GM04504 (cell line): Measurements from ENCODE around the gene HRG.
"Not testable (repeated sequence)": the region's sequence is repeated elsewhere in the genome, so short reads cannot be mapped to it uniquely, and the experiment has no call there.

Experiments
- DNase-seq: peaks from one replicate; pipeline ENCODE4 v3.0.0-alpha.2; 2012; ENCODE audit warnings: low read depth

HRG gene

GRCh38 chr3:186665625-186666188 lies at the start of gene HRG:
Gene HRG, plus strand, starts transcription at chr3:186666014. Its CDS starts 18 bp downstream, at chr3:186666032.
- no peak for DNase-seq

- DNase-seq: no peak
Observed at GRCh38 chr3:186616299-186616617, 49.6 kb upstream of the HRG start.

DNA sequence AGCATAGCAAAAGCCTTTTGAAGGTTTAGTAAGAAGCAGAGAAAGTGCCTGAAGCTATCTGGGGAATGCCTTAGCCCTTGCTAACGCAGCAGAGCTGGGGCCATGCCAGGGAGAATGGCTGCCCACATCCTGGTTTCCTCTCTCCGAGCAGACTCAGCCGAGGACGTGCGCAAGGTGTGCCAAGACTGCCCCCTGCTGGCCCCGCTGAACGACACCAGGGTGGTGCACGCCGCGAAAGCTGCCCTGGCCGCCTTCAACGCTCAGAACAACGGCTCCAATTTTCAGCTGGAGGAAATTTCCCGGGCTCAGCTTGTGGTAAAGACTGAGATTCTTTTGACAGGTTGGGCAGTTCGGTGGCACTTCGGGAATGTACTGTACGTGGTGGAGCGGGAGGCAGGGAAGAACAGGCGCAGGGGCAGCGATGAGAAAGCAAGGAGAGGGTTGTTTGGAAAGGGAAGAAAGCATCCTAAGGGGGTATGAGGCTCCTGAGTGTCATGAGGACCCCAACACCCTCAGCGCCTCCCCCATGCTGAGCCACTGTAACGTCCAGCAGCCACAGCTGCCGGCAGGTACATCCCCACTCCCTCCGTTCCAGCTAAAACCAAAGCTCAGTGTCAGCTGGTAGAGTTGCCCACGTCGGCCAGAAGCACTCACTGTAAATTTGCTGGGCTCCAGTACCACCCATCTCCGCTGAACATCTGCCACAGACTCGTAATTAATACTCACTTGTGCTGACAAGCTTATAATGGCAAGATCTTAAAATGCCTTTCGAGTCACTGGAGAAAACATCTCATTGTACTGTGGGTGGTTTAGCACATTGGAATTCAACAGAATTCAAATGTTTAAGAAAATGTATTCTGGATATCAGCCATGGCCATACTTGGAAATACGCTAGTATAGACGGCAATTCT lies 48.5 kb upstream of the HRG start:
- DNase-seq: peak; percentile 96

DNA sequence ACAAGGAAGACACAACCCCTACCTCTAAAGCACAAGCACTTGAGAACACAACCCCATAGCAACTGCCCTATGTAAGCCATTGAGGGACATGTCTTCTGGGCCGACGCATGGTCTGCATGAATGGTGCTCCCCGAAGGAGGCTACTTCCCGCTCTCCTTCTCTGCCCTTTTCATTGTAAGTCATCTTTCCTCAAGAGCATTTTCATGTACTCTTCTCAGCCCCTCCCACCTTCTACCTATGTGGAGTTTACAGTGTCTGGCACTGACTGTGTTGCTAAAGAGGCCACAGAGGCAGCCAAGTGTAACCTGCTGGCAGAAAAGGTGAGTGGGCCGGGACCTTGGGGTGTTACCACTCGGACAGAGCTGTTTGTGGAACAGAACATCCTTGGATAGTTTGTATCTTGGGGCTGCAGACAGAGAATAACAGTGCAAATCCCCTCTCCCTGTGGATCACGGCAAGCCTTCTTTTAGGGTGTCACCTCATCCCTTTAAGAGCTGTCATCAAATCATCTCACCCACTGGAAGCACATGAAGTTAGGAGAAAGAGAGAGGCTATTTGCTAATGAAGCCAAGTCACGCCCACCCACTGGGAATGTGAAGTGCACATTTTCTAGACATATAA lies 47.4 kb upstream of the HRG start:
- DNase-seq: no peak

- DNase-seq: no peak
Observed at GRCh38 chr3:186619787-186620212, 46.0 kb upstream of the HRG start.

DNA sequence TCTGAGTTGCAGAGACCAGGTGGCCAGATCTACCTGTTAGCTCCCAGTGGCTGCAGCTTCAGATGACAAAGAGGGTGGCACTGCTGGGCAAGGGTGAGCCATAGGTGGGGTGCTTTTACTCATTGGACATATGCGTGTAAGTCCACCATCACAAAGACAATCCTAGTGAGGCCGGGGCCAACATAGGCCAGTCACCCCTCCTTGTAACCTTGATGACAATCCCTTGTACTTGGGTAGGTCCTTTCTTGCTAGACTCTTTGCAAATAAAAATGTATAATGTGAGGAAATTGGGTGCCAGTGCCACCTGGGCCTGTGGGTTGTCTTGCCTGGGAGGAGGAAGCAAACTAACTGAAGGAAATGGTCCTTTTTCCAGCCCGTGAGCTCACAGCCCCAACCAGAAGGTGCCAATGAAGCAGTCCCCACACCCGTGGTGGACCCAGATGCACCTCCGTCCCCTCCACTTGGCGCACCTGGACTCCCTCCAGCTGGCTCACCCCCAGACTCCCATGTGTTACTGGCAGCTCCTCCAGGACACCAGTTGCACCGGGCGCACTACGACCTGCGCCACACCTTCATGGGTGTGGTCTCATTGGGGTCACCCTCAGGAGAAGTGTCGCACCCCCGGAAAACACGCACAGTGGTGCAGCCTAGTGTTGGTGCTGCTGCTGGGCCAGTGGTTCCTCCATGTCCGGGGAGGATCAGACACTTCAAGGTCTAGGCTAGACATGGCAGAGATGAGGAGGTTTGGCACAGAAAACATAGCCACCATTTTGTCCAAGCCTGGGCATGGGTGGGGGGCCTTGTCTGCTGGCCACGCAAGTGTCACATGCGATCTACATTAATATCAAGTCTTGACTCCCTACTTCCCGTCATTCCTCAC lies 45.4 kb upstream of the HRG start:
- DNase-seq: no peak

DNA sequence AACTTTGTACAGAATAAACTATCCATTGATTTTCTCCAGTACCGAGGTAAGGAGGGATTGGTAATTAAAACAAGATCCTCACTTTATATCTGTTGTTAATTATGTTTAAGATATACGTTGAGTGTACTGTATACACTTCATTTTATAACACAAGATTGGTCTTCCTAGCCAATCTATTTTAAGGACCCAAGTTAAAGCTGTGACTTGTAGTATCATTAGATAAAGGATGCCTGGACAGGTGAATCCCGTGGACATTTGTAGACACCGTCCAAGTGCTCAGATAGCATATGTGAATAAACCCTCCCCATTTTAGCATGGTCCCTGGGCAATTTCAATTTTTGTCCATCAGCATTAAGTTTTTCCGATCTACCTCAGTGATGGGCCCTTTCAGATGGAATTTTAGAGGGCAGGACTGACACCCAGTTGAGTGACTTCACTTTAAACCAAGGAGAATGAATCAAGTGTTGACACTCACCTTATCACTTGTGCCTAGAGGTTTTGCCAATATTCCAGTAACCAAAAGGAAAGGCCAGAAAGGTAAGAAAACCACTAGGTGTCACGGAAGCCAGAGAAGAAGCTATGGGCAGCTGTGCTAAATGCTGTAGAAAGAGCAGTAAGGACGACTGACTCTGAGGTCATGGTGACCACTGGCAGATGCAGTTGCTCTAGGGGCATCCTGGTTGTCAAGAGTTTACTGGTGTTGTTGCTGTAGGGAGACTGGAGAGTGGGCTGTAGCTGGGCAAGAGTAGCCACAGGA lies 43.7 kb upstream of the HRG start:
- DNase-seq: no peak

- no peak for DNase-seq
Observed at GRCh38 chr3:186622651-186623310, 43.0 kb upstream of the HRG start.

DNA sequence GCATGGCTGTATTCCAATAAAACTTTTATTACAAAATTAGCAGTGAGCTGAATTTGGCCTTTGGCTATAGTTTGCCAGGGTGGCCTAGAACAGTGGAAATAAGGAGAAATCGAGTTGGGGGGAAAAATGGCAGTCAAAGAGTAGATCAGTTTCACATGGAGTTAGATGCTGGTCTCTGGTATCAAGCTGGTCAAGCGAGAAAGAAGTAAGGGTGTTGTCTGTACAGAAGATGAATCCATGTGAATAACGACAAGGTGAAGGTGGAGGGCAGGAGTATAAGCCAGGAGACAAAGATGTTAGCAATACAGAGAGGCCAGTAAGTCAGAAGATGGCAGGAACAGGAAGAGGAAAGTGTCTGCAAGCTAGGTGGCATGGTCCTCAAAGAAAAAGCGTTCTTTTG lies 41.2 kb upstream of the HRG start:
- DNase-seq: no peak

DNA sequence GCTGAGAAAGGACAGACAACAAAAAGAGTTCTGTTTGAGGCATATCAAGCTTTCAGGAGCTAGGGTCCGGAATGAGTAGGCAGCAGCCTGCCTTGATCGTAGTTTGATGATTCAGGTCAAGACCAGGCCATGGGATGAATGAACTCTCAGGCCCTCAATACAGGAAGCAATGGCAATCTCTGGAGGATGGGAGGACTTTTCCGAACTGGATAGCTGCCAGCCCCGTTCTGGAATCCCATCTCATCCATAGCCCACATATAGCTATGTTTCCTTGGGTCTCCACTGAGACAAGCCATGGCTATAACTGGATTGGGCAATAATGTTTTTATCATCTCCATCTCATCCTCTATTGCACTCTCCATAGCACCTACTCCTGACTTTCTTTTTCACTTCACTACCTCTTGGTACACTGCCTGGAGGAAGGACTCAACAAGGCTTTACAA lies 40.2 kb upstream of the HRG start:
- DNase-seq: no peak

DNA sequence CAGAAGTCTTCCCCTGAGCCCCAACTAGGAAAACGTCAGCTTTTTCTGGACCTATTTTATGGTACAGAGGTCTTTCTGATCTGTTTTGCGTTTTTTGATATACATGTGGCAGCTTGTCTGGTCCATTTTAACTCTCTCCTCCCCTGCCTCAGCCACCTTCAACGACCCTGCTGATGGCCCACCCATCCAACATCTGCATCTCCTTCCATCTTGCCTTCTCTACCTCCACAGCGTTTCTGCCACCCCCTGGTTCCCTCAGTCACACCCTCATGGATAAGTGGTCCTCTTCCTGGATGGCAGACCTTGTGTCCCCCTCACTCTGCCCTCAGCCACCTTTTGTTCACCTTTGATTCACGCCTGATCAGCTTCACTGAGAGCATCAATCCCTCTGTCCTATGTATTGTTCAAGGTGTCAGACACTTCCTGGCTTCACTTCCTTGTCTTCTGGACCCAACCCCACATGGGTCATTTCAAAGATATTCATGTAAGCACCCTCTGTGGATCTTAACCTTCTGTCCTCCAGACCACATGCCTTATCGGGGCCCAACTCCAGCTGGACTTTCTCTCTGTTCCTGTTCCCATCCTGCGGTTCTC lies 39.5 kb upstream of the HRG start:
- DNase-seq: no peak

DNA sequence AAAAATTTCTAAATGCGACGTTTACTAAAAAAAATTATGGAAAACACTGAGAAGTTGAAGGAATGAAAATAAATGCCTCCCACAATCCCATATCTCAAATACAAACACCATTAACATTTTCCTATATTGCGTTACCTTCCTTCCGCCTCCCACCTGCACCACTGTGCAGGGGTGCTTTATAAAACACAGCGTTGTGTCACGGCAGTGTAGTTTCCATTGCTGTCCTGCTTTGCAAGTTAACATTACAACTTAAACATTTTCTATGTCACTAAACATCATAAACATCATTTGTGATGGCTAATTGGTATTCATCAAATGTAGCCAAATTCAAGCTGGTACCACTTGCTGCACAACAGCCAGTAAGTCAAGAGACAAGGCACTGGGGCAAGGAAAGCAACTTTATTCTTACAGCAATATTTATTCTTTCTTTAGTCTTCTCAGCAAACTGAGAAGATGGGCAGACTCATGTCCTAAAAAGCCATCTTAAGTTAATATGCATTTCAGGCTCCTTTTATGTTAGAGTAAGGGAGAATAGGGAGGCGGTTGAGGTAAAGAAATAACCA lies 37.9 kb upstream of the HRG start:
- DNase-seq: no peak

DNA sequence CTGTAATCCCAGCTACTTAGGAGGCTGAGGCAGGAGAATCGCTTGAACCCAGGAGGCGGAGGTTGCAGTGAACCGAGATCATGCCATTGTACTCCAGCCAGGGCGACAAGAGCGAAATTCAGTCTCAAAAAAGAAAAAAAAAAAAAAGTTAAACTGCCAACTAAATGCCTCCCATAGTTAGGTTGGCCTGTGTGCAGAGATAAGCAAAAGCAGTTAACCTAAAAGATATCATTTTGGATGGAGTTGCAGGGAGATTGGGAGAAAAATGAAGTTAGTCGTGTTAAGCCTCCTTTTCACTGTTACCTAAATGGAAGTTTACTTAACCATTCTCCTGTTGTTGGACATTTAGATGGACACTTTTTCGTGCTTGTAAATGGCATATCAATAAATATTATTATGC lies 37.1 kb upstream of the HRG start:
- DNase-seq: no peak

- DNase-seq: no peak
Observed at GRCh38 chr3:186630950-186631641, 34.7 kb upstream of the HRG start.

DNA sequence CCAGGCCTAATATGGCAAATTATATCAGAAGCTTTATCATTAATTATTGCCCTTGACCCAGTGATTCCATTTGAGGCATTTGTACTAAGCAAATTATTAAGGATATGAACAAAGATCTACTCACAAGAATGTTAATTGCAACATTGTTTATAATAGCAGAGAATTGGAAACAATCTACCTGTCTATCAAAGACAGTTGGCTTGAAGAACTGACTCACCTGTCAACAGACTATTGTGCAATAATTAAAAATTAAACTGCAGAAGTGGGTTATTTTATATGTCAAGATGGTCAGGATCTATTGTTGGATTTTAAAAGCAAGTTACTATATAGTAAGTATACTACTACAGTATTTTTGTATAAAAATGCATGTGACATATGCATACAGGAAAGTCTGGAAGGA lies 32.3 kb upstream of the HRG start:
- DNase-seq: no peak

DNA sequence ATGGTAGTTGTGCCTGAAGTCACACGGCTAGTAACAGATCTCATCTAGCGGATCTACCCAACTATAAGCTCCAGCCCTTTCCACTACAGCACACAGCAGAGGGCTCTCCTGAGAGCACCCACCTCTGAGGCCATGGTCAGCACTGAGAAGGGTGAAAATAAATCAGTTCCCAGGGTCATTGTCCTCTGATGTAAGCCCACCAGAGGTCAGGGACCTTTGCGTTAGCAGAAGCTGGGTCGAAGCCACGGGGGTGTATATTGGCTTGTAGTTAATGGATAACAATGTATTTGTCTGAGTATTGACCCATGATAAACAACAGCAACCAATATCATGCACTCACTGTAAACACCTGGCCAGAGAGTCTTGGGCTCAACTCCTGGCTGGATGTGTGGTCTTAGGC lies 31.6 kb upstream of the HRG start:
- DNase-seq: not testable (repeated sequence)

- DNase-seq: no peak
Observed at GRCh38 chr3:186635532-186635931, 30.3 kb upstream of the HRG start.

GRCh38 chr3:186636536-186636935 lies 29.3 kb upstream of the HRG start:
- no peak for DNase-seq

DNA sequence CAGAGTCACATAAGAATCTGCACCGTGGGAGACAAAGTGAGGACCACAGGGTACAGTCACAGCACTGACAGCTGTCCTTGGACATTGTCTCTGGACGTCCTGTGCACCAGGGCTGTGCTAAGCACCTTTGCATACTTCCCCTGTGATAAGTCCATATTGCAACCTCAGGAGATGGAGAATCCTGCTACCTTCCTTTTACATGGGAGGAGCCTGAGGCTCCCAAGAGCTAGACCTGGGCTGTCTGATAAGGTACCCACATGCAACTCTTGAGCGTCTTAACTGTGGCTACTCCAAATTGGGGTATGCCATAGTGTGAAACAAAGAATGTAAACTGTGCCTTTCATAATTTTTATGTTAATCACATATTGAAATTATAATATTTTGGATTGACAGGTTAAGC lies 28.1 kb upstream of the HRG start:
- DNase-seq: no peak

DNA sequence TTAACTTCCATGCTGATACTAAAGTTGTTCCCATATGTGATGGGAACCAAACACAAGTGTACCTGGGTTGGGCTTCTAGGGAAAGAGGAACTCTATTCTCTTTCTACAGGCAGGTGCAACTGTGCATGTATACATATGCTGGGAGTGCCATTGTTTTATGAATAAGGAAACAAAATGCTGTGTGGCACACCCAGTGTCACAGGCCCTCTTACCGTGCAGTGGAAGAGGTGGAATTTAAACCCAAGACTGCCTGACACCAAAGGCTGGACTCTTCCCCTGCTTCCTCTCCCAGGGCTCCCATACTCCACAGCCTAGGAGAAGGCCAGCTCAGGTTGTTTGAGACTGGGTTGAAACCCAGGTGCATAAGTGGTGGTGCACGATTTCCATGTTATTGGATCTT lies 27.6 kb upstream of the HRG start:
- no peak for DNase-seq
